SK-N-SH (cell line): ENCODE measurements around the gene ARHGEF11.

Experiments used
- CTCF ChIP-seq: fragments of 200-600 bp; sonication (generic); IDR thresholded peaks from 2 replicates; pipeline ENCODE4 v1.6.1; 2017; ENCODE audit warnings: antibody characterized with exemption, mild to moderate bottlenecking, moderate library complexity
- EZH2phosphoT487 ChIP-seq: fragments of 200-600 bp; sonication (generic); IDR thresholded peaks from 2 replicates; pipeline ENCODE4 v1.6.1; 2017; ENCODE audit warnings: low read depth, mixed run types, mild to moderate bottlenecking, antibody characterized with exemption, moderate library complexity, borderline replicate concordance

DNA sequence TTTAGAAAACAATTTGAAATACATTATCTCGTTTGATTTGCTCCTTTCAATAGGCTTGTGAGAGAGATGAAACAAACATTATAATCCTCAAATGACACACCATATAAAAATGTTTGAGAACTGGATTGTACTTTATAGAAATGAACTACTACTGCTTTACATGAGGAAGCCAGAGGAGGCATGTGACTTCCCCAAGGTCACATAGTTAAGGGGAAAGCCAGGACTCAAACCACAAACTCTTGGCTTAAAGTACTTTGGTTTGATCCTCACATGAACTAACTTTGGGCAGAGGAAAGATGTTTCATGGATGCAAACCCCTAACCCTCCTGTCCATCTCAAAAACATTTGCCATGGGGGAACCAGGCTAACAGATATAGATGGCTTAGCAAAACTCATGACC lies 4.7 kb downstream of the ARHGEF11 start:
- TF ChIP-seq CTCF (no peak), EZH2phosphoT487 (no peak)
